Stimulated activated CD8-positive, alpha-beta memory T cell treated with anti-CD3 and anti-CD28 coated beads, Interleukin-7, amount 100 ng/mL, for 1 hour (primary cell): ENCODE results near the gene ERO1B.
A peak's percentile ranks its signal among the peaks of the same experiment; 100 is the strongest.
"Not testable (repeated sequence)": the region's sequence is repeated elsewhere in the genome, so short reads cannot be mapped to it uniquely, and the experiment has no call there.

Experiments used
- DNase-seq, 2 donors: peaks; one replicate each; pipeline ENCODE4 v3.0.0-alpha.2; 2020; ENCODE audit warnings: low read depth in 2 of 2

ERO1B gene, protein sequence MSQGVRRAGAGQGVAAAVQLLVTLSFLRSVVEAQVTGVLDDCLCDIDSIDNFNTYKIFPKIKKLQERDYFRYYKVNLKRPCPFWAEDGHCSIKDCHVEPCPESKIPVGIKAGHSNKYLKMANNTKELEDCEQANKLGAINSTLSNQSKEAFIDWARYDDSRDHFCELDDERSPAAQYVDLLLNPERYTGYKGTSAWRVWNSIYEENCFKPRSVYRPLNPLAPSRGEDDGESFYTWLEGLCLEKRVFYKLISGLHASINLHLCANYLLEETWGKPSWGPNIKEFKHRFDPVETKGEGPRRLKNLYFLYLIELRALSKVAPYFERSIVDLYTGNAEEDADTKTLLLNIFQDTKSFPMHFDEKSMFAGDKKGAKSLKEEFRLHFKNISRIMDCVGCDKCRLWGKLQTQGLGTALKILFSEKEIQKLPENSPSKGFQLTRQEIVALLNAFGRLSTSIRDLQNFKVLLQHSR

GRCh38 chr1:236281654-236282424 lies at the start of gene ERO1B:
Gene ERO1B, minus strand, starts transcription at chr1:236281958. Its CDS starts 175 bp downstream, at chr1:236281783.
- peak; percentile 95 to 96 for DNase-seq

GRCh38 chr1:236331412-236331811 lies 49.7 kb upstream of the ERO1B start:
- not testable (repeated sequence) for DNase-seq

- DNase-seq = no peak
Observed at GRCh38 chr1:236326432-236326831, 44.7 kb upstream of the ERO1B start.

DNA sequence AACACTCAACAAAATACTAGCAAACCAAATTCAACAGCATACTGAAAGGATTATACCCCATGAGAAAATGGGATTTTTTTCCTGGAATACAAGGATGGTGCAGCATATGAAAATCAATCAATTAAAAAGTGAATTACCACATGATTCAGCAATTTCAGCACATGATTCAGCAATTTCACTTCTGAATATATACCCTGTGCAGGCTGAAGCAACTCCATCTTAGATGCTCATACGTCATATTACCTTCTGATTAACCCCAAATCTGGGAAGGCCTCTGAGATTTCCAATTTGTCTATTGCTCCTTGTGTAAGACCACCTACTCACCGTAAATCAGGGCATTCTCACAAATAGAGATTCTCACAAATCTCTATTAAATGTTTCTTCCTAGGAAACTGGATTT lies 43.8 kb upstream of the ERO1B start:
- no peak for DNase-seq

DNA sequence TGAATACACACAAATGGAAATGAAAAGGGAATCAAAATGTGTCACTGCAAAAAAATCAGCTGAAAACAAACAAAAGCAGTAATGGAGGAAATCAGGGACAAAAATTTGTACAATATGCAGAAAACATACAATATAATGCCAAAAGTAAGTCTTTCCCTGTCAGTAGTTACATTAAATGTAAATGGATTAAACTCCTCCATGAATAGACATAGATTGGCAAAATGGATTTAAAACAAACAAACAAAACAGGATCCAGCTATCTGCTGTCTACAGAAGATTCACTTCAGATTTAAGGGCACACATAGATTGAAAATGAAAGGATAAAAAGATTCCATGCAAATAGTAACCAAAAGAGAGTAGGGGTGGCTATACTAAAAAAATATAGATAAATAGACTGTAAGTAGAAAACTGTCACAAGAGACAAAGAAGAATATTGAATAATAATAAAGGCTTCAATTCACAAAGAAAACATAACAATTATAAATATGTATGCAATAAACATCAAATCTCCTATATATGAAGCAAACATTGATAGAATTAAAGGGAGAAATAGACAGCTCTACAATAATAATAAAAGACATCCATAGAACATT lies 42.2 kb upstream of the ERO1B start:
- DNase-seq = no peak

- no peak for DNase-seq
Observed at GRCh38 chr1:236322566-236323409, 41.0 kb upstream of the ERO1B start.

- DNase-seq = no peak
Observed at GRCh38 chr1:236321101-236321500, 39.3 kb upstream of the ERO1B start.

- DNase-seq = no peak
Observed at GRCh38 chr1:236320671-236321070, 38.9 kb upstream of the ERO1B start.

DNA sequence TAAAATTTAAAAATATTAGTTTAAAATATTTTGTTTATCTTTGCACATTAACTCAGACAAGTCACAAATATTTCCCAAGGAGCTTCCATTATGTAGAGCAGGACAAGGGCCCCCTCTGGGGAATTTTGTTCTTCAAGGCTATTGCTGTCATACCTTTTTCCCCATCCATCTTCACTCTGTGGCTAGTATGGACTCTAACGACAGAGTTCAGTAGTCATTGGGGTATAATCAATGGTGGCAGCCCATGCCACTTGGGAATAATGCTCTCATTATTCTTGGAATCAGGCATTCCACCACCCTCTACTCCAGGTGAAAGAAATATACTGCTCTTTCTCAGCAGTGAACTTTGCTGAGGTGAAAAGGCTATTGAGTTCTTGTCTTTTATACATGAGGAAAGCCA lies 38.5 kb upstream of the ERO1B start:
- DNase-seq = no peak

- DNase-seq = no peak
Observed at GRCh38 chr1:236316437-236316836, 34.7 kb upstream of the ERO1B start.

DNA sequence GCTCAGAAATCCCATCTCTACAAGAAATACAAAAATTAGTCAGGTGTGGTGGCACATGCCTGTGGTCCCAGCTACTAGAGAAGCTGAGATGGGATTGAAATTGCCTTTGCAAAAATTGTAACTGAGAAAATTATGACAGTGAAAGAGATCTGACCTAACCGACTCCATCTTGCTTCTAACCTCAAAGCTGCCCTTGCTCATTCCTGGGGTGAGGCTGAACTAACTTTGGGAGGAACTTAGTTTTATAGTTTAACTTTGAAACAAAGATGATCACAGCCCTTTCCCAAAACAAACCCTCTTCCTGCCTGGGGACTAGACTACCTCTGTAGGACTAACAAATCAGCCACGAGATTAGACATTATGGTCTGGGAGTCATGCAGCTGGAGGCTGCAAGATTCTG lies 33.8 kb upstream of the ERO1B start:
- DNase-seq = no peak

GRCh38 chr1:236315092-236315491 lies 33.3 kb upstream of the ERO1B start:
- DNase-seq = no peak

DNA sequence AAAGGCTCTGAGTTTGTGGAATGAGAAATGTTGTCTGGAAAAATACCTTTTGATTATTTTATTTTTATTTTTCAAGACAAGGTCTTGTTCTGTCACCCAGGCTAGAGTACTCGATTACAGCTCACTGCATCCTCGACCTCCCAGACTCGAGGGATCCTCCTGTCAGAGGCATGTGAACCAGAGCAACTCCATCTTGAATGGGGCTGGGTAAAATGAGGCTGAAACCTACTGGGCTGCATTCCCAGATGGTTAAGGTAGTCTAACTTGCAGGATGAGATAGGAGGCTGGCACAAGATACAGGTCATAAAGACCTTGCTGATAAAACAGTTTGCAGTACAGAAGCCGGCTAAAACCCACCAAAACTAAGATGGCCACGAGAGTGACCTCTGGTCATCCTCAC lies 32.3 kb upstream of the ERO1B start:
- not testable (repeated sequence) for DNase-seq

DNA sequence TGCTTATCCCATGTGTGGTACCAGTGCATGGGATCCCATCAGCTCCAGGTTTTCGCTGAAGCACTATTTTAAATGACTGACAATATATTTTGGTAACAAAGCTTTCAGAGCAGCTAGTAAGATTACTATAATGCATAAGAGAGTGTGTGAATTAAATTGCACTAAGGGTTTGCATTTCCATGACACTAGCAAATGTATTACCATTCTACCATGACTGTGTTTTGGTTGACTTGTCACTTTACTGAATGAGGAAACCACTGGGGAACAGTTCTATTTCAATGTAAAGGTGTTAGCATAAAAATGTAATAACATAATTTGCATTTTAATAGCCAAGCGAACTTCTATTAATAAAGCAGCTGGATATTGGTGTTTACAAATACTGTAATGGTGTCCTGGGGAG lies 31.7 kb upstream of the ERO1B start:
- DNase-seq = no peak

DNA sequence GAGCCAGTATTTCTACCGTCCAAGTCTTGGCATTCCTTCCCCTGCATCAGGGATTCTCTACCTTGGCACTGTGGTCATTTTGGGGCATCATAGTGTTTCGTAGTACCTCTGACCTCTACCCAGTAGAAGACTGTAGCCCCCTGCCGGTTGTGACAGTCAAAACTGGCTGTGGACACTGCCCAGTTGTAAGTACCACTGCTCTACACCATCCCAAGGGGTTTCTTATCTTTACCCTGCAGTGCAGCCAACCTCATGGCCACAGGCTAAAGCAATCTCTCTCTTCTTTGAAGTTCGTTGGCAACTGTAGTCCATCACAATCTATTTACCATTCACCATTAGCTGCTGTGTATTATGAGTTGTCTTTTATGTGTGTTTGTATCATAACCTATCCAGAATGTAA lies 29.3 kb upstream of the ERO1B start:
- DNase-seq = no peak

DNA sequence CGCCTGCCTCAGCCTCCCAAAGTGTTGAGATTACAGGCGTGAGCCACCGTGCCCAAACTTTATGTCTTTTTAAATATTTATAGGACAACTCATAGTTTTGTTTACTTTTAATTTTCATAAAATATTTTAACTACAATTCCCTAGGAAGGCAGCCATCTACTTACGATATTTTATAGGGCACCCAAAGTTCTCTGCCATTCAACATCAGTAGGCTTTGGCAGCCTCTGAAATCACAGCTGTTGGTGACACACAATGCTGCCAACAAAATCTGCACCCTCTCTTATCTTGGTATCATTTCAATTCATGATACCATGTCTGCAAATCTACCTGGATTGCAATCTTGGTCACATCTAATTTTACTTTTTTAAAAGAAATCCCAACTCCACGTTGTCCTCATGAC lies 27.1 kb upstream of the ERO1B start:
- DNase-seq = no peak

GRCh38 chr1:236307435-236307834 lies 25.7 kb upstream of the ERO1B start:
- no peak for DNase-seq

DNA sequence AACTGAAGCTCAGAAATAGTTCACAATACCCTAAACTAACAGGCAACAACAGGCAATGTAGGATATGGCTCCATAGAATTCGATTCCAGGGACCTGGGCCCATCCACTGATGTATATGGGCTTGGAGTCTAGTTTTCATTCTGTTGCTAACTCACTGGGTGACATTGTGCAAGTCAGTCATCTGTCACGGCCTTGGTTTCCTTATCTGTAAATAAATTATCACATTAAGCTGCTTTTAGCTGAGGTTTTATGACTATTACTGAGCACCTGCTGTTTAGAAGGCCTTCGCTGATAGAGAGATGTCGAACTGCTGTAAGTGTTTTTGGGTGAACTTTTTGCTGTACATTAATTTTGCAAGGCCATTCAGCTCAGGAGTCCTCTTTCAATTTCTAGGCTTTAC lies 22.9 kb upstream of the ERO1B start:
- DNase-seq = no peak

DNA sequence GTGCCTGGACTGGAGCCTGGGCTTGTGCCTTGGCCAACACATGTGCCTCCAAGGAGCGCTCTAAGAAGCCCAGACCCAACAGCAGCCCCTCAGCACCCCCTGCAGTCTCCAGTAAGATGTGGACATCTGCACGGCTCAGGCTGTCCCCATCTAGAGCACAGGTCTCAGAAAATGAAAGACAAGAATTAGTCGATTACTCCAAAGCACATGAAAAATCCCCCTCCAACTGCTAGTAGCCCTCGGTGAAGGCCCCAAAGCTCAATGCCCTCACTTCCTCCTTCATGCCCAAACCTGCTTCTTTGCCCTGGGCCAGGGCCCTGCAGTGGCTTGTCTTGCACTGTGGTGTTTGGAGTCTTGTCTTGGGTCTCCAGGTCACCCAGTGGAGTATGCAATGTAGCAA lies 21.9 kb upstream of the ERO1B start:
- DNase-seq = no peak

GRCh38 chr1:236302941-236303340 lies 21.2 kb upstream of the ERO1B start:
- no peak for DNase-seq

DNA sequence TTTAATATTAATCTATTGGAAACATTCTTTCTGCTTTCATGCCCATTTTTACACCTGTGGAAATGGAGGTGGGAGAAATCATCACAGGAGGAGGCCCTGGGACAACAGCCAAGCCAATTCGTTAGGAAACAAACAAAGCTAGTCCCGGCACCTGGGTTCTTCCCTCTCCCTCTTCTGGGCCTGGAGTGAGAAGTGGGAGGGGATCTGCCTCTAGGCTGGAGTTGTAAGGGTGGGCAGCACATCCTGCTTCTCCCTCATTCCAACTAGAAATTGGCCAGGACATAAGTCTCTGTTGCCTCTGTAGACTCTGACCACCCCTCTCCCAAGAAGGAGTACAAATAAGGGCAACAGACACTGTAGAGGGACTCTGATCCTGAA lies 20.2 kb upstream of the ERO1B start:
- no peak for DNase-seq
